Measurements from ENCODE around the gene ZNF518B.
A peak's percentile ranks its signal among the peaks of the same experiment; 100 is the strongest.

Gene ZNF518B

GRCh38 chr4:10470505-10470904 lies 13.3 kb upstream of the ZNF518B start:
- Histone ChIP-seq H3K36me3 (ENCODE audit: control insufficient read depth, insufficient read depth, low read length) (no peaks in the 10 kb centered on the region), H3K27me3 (ENCODE audit: control insufficient read depth, insufficient read depth, low read length) (no peaks in the 10 kb centered on the region), H3K4me1 (ENCODE audit: control insufficient read depth, insufficient read depth, low read length) (no peaks in the 10 kb centered on the region), H3K4me3 (ENCODE audit: low read length) (no peak overlapping the region), H3K9me3 (ENCODE audit: control insufficient read depth, low read length) (no peaks in the 10 kb centered on the region), H3K9ac (ENCODE audit: low read length) (no peak overlapping the region)

DNA sequence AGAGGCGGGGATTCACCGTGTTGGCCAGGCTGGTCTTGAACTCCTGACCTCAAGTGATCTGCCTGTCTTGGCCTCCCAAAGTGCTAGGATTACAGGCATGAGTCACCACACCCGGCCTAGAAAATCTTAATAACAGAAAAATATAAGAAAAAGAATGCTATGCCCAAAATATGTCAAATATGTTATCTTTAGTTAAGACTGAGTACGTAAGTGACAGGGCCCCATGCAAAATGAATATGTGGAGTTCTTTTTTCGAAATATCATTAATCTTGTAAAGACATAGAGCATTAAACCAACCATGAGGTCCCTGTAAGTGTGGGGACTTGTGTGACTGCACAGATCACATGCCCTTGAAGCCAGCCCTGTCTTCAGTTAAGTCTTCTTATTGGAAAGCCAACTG lies 8.9 kb upstream of the ZNF518B start:
- Histone ChIP-seq H3K4me1 (ENCODE audit: control insufficient read depth, insufficient read depth, low read length) (peaks cover 7% of the 10 kb centered on the region), H3K36me3 (ENCODE audit: control insufficient read depth, insufficient read depth, low read length) (no peaks in the 10 kb centered on the region), H3K9me3 (ENCODE audit: control insufficient read depth, low read length) (no peaks in the 10 kb centered on the region), H3K9ac (ENCODE audit: low read length) (no peak overlapping the region), H3K4me3 (ENCODE audit: low read length) (no peak overlapping the region), H3K27me3 (ENCODE audit: control insufficient read depth, insufficient read depth, low read length) (peaks cover 18% of the 10 kb centered on the region)

DNA sequence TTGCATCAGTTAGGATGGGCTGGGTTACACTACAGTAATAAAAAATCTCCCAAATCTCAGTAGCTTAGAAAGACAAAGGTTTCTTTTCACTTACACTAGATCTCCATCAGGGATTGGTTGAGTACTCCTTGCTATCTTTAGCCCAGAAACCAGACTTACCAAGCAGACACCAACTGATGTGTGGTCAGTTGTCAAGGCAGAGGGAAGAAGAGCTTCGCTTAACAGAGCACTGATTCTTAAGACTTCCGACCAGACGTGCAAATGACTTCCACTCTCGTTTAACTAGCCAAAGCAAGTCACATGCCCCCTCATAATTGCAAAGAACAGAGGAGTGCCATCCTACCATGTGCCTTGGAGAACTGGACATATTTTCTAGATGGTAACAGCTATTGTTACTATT lies 5.7 kb upstream of the ZNF518B start:
- H3K4me1 ChIP-seq (ENCODE audit: control insufficient read depth, insufficient read depth, low read length): peaks cover 7% of the 10 kb centered on the region
- H3K9me3 ChIP-seq (ENCODE audit: control insufficient read depth, low read length): no peaks in the 10 kb centered on the region

GRCh38 chr4:10461850-10462400 lies 4.7 kb upstream of the ZNF518B start:
- H3K36me3 ChIP-seq (ENCODE audit: control insufficient read depth, insufficient read depth, low read length): no peaks in the 10 kb centered on the region
- no peak overlapping the region for H3K9ac ChIP-seq (ENCODE audit: low read length)
- H3K27me3 ChIP-seq (ENCODE audit: control insufficient read depth, insufficient read depth, low read length): peaks cover 37% of the 10 kb centered on the region
- no peaks in the 10 kb centered on the region for H3K9me3 ChIP-seq (ENCODE audit: control insufficient read depth, low read length)
- H3K4me1 ChIP-seq (ENCODE audit: control insufficient read depth, insufficient read depth, low read length): peaks cover 7% of the 10 kb centered on the region
- no peak overlapping the region for H3K4me3 ChIP-seq (ENCODE audit: low read length)

More for the DNA sequence above, 5.7 kb upstream of the ZNF518B start:
- Histone ChIP-seq H3K4me3 (ENCODE audit: low read length) (no peak overlapping the region), H3K36me3 (ENCODE audit: control insufficient read depth, insufficient read depth, low read length) (no peaks in the 10 kb centered on the region), H3K27me3 (ENCODE audit: control insufficient read depth, insufficient read depth, low read length) (peaks cover 34% of the 10 kb centered on the region), H3K9ac (ENCODE audit: low read length) (no peak overlapping the region)

- Histone ChIP-seq H3K36me3 (ENCODE audit: control insufficient read depth, insufficient read depth, low read length) (no peaks in the 10 kb centered on the region), H3K9ac (ENCODE audit: low read length) (no peak overlapping the region), H3K9me3 (ENCODE audit: control insufficient read depth, low read length) (no peaks in the 10 kb centered on the region), H3K4me3 (ENCODE audit: low read length) (no peak overlapping the region), H3K27me3 (ENCODE audit: control insufficient read depth, insufficient read depth, low read length) (peaks cover 37% of the 10 kb centered on the region), H3K4me1 (ENCODE audit: control insufficient read depth, insufficient read depth, low read length) (peaks cover 7% of the 10 kb centered on the region)
Observed at GRCh38 chr4:10461091-10461849, 4.0 kb upstream of the ZNF518B start.

DNA sequence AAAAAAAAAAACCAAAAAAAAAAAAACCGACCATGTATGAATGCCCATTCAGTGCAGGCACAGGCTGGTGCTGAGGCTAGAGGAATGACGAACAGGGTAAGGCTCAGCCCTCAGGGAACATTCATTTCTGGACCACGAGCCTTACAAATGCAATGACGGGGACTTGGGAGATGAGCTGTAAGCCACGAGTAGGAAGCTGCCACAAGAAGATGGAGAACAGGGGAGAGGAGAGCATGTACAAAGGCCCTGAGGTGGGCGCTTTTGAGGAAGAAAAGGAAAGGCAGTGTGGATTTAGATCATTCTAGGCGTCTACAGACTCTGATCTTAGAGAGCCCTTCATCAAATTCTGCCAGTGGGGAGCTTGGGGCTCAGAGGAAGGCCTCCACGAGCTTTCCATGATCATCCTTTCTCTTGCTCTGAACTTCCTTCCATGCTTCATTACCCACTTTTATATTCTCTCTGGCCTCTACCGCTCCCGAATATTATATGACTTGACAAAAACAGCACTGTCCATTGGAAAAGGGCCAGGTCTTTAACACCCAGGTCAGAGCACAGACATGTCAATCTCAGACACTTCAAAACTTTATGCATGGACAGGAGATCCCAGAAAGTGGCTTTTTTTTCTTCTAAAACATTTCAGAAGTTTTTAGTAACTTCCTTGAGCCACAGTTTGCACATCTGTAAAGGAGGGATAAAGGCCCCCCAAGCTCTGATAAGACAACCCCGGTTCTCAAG lies 3.3 kb upstream of the ZNF518B start:
- Histone ChIP-seq H3K27me3 (ENCODE audit: control insufficient read depth, insufficient read depth, low read length) (peaks cover 37% of the 10 kb centered on the region), H3K4me1 (ENCODE audit: control insufficient read depth, insufficient read depth, low read length) (peaks cover 7% of the 10 kb centered on the region), H3K9me3 (ENCODE audit: control insufficient read depth, low read length) (no peaks in the 10 kb centered on the region), H3K4me3 (ENCODE audit: low read length) (no peak overlapping the region), H3K36me3 (ENCODE audit: control insufficient read depth, insufficient read depth, low read length) (no peaks in the 10 kb centered on the region), H3K9ac (ENCODE audit: low read length) (no peak overlapping the region)

DNA sequence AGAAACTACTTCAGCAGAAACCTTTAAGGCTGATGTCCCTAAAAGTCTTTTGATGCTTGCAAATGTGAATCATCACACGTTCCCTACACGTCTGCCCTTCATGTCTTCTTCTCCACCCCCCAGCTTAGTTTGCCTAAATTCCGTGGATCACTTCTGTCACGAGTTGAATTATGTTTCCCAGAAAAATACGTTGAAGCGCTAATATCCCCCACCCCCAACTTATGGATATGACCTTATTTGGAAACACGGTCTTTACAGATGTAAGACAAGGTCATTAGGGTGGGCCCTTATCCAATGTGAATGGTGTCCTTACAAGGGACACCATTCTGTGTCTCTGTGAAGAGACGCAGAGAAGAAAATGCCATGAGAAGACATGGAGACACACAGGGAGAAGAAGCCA lies 2.1 kb upstream of the ZNF518B start:
- Histone ChIP-seq H3K4me1 (ENCODE audit: control insufficient read depth, insufficient read depth, low read length) (peaks cover 7% of the 10 kb centered on the region), H3K9ac (ENCODE audit: low read length) (no peak overlapping the region), H3K36me3 (ENCODE audit: control insufficient read depth, insufficient read depth, low read length) (no peaks in the 10 kb centered on the region), H3K4me3 (ENCODE audit: low read length) (no peak overlapping the region), H3K9me3 (ENCODE audit: control insufficient read depth, low read length) (no peaks in the 10 kb centered on the region), H3K27me3 (ENCODE audit: control insufficient read depth, insufficient read depth, low read length) (peaks cover 37% of the 10 kb centered on the region)

- Histone ChIP-seq H3K4me1 (ENCODE audit: control insufficient read depth, insufficient read depth, low read length) (peaks cover 7% of the 10 kb centered on the region), H3K27me3 (ENCODE audit: control insufficient read depth, insufficient read depth, low read length) (peaks cover 37% of the 10 kb centered on the region), H3K9me3 (ENCODE audit: control insufficient read depth, low read length) (no peaks in the 10 kb centered on the region), H3K36me3 (ENCODE audit: control insufficient read depth, insufficient read depth, low read length) (no peaks in the 10 kb centered on the region), H3K9ac (ENCODE audit: low read length) (no peak overlapping the region), H3K4me3 (ENCODE audit: low read length) (no peak overlapping the region)
Observed at GRCh38 chr4:10458177-10458576, 951 bp upstream of the ZNF518B start.

DNA sequence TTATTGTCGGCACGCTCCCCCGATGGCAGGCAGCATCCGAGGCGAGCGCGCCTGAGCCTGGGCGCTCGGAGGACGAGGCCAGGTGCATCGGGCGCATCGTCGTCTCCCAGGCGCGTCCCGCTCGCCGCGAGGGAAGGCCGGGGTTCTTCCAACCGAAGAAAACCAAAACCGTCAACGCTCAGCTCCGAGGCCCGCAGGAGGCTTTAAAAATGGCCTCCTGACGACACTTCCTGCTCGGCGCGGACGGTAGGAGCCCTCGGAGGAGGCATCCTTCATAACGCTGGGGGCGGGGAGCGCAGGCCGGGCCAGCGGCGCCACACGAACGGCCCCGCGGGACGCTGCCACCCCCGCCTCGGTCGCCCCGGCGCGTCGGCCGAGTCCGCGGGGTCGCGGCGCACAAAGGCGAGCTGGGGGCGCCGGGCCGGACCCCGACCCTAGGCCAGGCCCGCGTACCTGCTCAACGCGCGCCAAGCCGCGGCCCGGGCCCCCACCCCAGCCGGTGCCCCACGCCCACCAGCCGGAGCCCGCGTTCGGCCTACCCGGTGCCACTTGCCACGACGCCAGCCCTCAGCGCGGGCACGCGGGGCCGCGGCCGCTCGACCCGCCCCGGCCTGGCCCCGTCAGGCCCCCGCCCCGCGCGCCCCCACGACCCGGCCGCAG lies 501 bp downstream of the ZNF518B start:
- Histone ChIP-seq H3K9ac (ENCODE audit: low read length) (peak overlapping the region; percentile 11), H3K36me3 (ENCODE audit: control insufficient read depth, insufficient read depth, low read length) (no peaks in the 10 kb centered on the region)

GRCh38 chr4:10456260-10456594 lies 999 bp downstream of the ZNF518B start:
- no peaks in the 10 kb centered on the region for H3K4me1 ChIP-seq (ENCODE audit: control insufficient read depth, insufficient read depth, low read length)
- H3K36me3 ChIP-seq (ENCODE audit: control insufficient read depth, insufficient read depth, low read length): no peaks in the 10 kb centered on the region
- peaks cover 18% of the 10 kb centered on the region for H3K27me3 ChIP-seq (ENCODE audit: control insufficient read depth, insufficient read depth, low read length)
- no peaks in the 10 kb centered on the region for H3K9me3 ChIP-seq (ENCODE audit: control insufficient read depth, low read length)
- peak overlapping the region; percentile 11 for H3K9ac ChIP-seq (ENCODE audit: low read length)
- H3K4me3 ChIP-seq (ENCODE audit: low read length): peak overlapping the region; percentile 20

More for the DNA sequence above, 501 bp downstream of the ZNF518B start:
- no peaks in the 10 kb centered on the region for H3K9me3 ChIP-seq (ENCODE audit: control insufficient read depth, low read length)
- peaks cover 4% of the 10 kb centered on the region for H3K4me1 ChIP-seq (ENCODE audit: control insufficient read depth, insufficient read depth, low read length)
- peaks cover 23% of the 10 kb centered on the region for H3K27me3 ChIP-seq (ENCODE audit: control insufficient read depth, insufficient read depth, low read length)
- H3K4me3 ChIP-seq (ENCODE audit: low read length): peak overlapping the region; percentile 20

GRCh38 chr4:10455133-10455532 lies 2.1 kb downstream of the ZNF518B start:
- Histone ChIP-seq H3K27me3 (ENCODE audit: control insufficient read depth, insufficient read depth, low read length) (peaks cover 9% of the 10 kb centered on the region), H3K9ac (ENCODE audit: low read length) (no peak overlapping the region), H3K4me1 (ENCODE audit: control insufficient read depth, insufficient read depth, low read length) (no peaks in the 10 kb centered on the region), H3K9me3 (ENCODE audit: control insufficient read depth, low read length) (no peaks in the 10 kb centered on the region), H3K36me3 (ENCODE audit: control insufficient read depth, insufficient read depth, low read length) (no peaks in the 10 kb centered on the region), H3K4me3 (ENCODE audit: low read length) (no peak overlapping the region)

DNA sequence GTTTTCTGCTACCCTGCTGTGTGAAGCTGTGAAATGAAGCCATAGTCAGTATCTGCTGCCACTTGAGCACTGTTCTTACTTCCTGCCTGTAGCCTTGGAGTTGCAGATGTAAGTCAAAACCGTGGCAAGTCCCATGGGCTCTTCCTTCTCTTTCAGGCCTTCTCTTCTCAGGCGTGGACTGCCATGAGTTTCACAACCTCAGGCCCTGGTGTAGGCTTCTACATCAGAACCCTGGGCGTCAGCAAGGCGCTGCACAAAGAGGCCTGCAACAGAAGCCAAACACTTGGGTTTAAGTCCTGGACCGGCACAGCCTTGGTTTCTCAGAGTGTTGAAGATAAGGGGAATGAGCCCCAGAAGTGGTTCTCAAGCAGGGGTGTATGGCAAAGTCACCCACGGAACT lies 2.5 kb downstream of the ZNF518B start:
- H3K36me3 ChIP-seq (ENCODE audit: control insufficient read depth, insufficient read depth, low read length): no peaks in the 10 kb centered on the region
- H3K9ac ChIP-seq (ENCODE audit: low read length): no peak overlapping the region
- no peaks in the 10 kb centered on the region for H3K9me3 ChIP-seq (ENCODE audit: control insufficient read depth, low read length)
- no peaks in the 10 kb centered on the region for H3K4me1 ChIP-seq (ENCODE audit: control insufficient read depth, insufficient read depth, low read length)
- H3K27me3 ChIP-seq (ENCODE audit: control insufficient read depth, insufficient read depth, low read length): peaks cover 9% of the 10 kb centered on the region
- no peak overlapping the region for H3K4me3 ChIP-seq (ENCODE audit: low read length)

Measured in mucosa of stomach (tissue), 1 donor.